ENCODE data around the gene MTERF4. TPM values are rescaled to one million over a fixed set of nuclear protein-coding genes. Genes with fewer than 3 reads are reported as not detected.
A peak's percentile ranks its signal among the peaks of the same experiment; 100 is the strongest.

The MTERF4 gene
- total RNA-seq, 4 donors from 2014 or later: 67.8 to 110 (median 91.0) TPM

- Histone ChIP-seq H3K36me3 (peaks cover 43 to 63% of the 10 kb centered on the region in 2 donors), H3K27me3 (no peaks in the 10 kb centered on the region), H3K9me3 (no peaks in the 10 kb centered on the region), H3K4me1 (peaks cover 20 to 33% of the 10 kb centered on the region in 2 donors), H3K4me3 (replicated peaks in 1 of 3) (no peak overlapping the region), H3K27ac (peak overlapping the region in 1 of 3 donors; percentile 92)
- TF ChIP-seq POLR2A (IDR thresholded peaks at IDR 0.05): no peak
- TF ChIP-seq, protein P1, sequence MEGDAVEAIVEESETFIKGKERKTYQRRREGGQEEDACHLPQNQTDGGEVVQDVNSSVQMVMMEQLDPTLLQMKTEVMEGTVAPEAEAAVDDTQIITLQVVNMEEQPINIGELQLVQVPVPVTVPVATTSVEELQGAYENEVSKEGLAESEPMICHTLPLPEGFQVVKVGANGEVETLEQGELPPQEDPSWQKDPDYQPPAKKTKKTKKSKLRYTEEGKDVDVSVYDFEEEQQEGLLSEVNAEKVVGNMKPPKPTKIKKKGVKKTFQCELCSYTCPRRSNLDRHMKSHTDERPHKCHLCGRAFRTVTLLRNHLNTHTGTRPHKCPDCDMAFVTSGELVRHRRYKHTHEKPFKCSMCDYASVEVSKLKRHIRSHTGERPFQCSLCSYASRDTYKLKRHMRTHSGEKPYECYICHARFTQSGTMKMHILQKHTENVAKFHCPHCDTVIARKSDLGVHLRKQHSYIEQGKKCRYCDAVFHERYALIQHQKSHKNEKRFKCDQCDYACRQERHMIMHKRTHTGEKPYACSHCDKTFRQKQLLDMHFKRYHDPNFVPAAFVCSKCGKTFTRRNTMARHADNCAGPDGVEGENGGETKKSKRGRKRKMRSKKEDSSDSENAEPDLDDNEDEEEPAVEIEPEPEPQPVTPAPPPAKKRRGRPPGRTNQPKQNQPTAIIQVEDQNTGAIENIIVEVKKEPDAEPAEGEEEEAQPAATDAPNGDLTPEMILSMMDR (IDR thresholded peaks at IDR 0.05): no peak
- 95 to 97% methylated on average over 16 to 20 of the region's 21 CpGs for whole genome bisulfite sequencing, 2 donors
- intact Hi-C loops (cut with DNase I): no loop called here
- DNase-seq: peak in 1 of 2 donors; percentile 2
Observed at GRCh38 chr2:241067501-241068135, 34.5 kb downstream of the MTERF4 start.

- intact Hi-C loops (cut with DNase I): no loop called here
- peaks cover 36 to 56% of the 10 kb centered on the region in 2 donors for H3K36me3 ChIP-seq
Observed at GRCh38 chr2:241066893-241067341, 35.2 kb downstream of the MTERF4 start.

DNA sequence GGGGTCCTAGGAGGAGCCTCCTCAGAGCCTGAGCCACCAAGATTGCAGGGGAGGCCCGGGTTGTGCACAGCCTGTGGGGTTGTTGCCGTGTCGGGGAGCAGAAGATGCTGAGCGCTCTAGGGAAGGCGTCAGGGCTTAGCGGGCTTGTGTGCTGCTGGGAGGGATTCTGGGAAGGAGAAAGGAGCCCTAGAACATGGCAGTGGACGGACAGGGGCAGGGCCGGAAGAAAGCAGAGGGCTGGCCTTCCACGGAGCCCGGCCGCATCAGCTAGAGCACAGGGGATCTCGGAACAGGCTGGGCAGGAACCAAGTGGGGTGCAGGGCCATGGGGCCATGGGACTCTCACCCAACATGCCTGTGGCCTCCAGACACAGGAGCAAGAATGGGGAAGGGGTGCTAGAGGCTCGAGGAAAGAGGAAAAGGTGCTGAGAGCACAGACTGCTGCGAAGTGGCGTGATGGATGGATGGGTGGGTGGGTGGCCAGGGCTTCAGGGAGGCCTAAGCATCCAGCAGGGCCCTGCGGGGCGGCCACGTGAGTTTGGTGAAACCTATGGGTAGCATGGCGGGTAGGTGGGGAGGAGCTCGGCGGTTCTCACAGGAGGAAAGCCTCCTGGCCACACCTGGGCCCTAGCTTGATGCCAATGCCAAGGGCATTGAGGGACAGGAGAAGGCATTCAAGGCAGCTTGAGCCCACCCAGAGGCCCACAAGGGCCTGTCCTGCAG lies 35.8 kb downstream of the MTERF4 start:
- Histone ChIP-seq H3K4me1 (peaks cover 26 to 40% of the 10 kb centered on the region in 2 donors), H3K27ac (peak overlapping the region in 2 of 3 donors; percentile 85 to 92), H3K4me3 (replicated peaks in 1 of 3) (no peak overlapping the region), H3K36me3 (peaks cover 35 to 51% of the 10 kb centered on the region in 2 donors), H3K9me3 (no peaks in the 10 kb centered on the region), H3K27me3 (no peaks in the 10 kb centered on the region)
- WGBS, 2 donors: 91 to 95% methylated on average over 21 of the region's 21 CpGs
- intact Hi-C loops (cut with DNase I): no loop called here
- no peak for TF ChIP-seq POLR2A (IDR thresholded peaks at IDR 0.05)
- TF ChIP-seq, protein P1 (IDR thresholded peaks at IDR 0.05): no peak
- no peak for DNase-seq

More at GRCh38 chr2:241066893-241067341, 35.2 kb downstream of the MTERF4 start:
- Histone ChIP-seq H3K4me1 (peaks cover 26 to 40% of the 10 kb centered on the region in 2 donors), H3K27me3 (no peaks in the 10 kb centered on the region), H3K4me3 (replicated peaks in 1 of 3) (no peak overlapping the region), H3K27ac (peak overlapping the region in 1 of 3 donors; percentile 92), H3K9me3 (no peaks in the 10 kb centered on the region)
- TF ChIP-seq, protein P1 (IDR thresholded peaks at IDR 0.05): no peak
- TF ChIP-seq POLR2A (IDR thresholded peaks at IDR 0.05): no peak
- no peak for DNase-seq
- WGBS, 2 donors: 92 to 95% methylated on average over 4 to 5 of the region's 15 CpGs

- WGBS, 2 donors: 53% methylated on average over 13 to 15 of the region's 27 CpGs
- H3K27me3 ChIP-seq: no peaks in the 10 kb centered on the region
- H3K36me3 ChIP-seq: peaks cover 32 to 43% of the 10 kb centered on the region in 2 donors
- DNase-seq: peak; percentile 85 to 86
- peaks cover 32 to 46% of the 10 kb centered on the region in 2 donors for H3K4me1 ChIP-seq
- TF ChIP-seq, protein P1 (IDR thresholded peaks at IDR 0.05): peak in 5 of 6 experiments; percentile 24 to 69 (median 60)
- peak in 1 of 2 donors; percentile 79 for TF ChIP-seq POLR2A (IDR thresholded peaks at IDR 0.05)
- intact Hi-C loops (cut with DNase I): no loop called here
- H3K27ac ChIP-seq: peak overlapping the region; percentile 83 to 92 (median 85)
- no peak overlapping the region for H3K4me3 ChIP-seq (replicated peaks in 1 of 3)
- no peaks in the 10 kb centered on the region for H3K9me3 ChIP-seq
Observed at GRCh38 chr2:241065355-241065803, 36.7 kb downstream of the MTERF4 start.

Measured in thyroid gland (tissue), 4 donors.